Measurements from ENCODE around the gene CYSLTR2.
"Not testable (repeated sequence)": the region's sequence is repeated elsewhere in the genome, so short reads cannot be mapped to it uniquely, and the experiment has no call there.

The CYSLTR2 gene

DNA sequence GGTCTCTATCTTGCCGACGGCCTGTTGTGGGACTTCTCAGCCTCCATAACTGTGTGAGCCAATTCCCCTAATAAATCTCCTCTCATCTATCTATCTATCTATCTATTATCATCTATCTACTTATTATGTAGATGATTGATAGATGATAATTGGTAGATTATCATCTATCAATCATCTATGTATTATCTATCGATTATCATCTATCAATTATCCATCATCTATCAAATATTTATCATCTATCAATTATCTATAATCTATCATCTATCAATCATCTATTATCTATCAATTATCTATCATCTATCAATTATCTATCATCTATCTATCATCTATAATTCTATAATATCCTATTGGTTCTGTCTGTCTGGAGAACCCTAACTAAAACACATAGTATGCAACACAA is 33.5 kb downstream of the CYSLTR2 start:
- DNase-seq (ENCODE audit: low spot score) = no peak

DNA sequence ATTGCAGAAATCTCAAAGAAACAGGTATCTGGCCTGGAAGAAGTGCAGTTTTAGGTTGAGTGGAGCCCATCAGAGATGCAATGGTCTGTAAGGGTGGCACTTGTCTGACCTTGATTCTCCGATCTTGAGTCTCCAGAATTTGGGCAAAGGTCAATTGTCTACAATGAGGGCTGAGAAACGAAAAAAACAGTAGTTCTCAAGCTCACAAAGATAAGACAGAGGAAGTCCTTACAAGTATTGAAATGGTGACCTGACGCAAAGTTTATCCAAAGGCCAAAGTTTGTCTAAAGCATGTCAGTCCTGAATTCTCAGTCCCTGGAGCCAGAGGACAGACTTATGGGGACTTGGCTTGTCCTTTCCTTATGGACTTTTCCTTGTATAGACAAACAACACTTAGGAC is 40.3 kb downstream of the CYSLTR2 start:
- DNase-seq (ENCODE audit: low spot score) = no peak

- DNase-seq (ENCODE audit: low spot score) = no peak
Observed at GRCh38 chr13:48695776-48696175, 42.0 kb downstream of the CYSLTR2 start.

DNA sequence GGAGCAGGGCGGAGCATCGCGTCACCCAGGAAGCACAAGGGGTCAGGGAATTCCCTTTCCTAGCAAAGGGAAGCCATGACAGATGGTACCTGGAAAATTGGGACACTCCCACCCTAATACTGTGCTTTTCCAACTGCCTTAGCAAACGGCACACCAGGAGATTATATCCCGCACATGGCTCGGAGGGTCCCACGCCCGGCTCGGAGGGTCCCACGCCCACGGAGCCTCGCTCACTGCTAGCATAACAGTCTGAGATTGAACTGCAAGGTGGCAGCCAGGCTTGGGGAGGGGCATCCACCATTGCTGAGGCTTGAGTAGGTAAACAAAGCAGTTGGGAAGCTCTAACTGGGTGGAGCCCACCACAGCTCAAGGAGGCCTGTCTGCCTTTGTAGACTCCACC is 42.9 kb downstream of the CYSLTR2 start:
- not testable (repeated sequence) for DNase-seq (ENCODE audit: low spot score)

- DNase-seq (ENCODE audit: low spot score) = no peak
Observed at GRCh38 chr13:48707405-48707804, 53.7 kb downstream of the CYSLTR2 start.

GRCh38 chr13:48708764-48709163 is 55.0 kb downstream of the CYSLTR2 start:
- no peak for DNase-seq (ENCODE audit: low spot score)

- DNase-seq (ENCODE audit: low spot score) = no peak
Observed at GRCh38 chr13:48709213-48709612, 55.5 kb downstream of the CYSLTR2 start.

GRCh38 chr13:48710160-48710559 is 56.4 kb downstream of the CYSLTR2 start:
- DNase-seq (ENCODE audit: low spot score) = no peak

- no peak for DNase-seq (ENCODE audit: low spot score)
Observed at GRCh38 chr13:48712141-48712540, 58.4 kb downstream of the CYSLTR2 start.

GRCh38 chr13:48715977-48716376 is 62.2 kb downstream of the CYSLTR2 start:
- DNase-seq (ENCODE audit: low spot score) = no peak

DNA sequence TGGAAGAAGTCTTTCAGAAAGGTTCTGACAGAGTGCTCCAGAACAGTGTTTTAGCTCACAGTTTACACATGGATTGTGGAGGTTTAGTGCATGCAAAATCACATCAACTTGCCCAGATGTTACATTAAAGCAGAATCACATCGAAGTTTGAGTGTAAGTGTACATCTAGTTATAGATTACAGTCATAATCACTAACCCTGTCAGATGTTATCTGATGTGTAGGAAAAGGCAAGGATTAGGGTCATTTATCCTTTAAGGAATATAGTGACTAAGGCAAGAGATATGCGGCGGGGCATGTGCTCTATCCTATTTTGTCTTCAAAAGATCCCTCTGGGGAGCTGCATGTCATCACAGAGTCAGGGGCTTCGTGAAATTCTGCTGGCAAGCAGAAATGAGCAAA is 66.9 kb downstream of the CYSLTR2 start:
- DNase-seq (ENCODE audit: low spot score) = no peak

DNA sequence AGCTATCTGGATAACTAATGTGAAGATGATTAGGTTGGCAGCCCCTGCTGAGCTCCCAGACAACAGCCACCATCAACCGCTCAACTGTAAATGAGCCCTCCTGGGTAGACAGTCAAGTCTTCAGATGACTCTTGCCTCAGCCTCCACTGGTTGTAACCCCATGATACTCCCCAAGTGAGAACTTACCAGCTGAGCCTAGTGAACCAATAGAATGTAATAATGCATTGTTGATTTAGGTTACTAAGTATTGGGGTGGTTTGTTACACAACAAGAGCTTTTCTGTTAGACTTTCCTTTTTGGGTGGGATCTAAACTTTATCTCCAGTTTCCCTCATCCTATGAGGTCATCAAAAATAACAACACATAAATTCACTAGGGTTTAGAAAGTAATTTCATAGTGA is 69.4 kb downstream of the CYSLTR2 start:
- DNase-seq (ENCODE audit: low spot score) = no peak

- no peak for DNase-seq (ENCODE audit: low spot score)
Observed at GRCh38 chr13:48725271-48725670, 71.5 kb downstream of the CYSLTR2 start.

GRCh38 chr13:48726711-48727110 is 73.0 kb downstream of the CYSLTR2 start:
- no peak for DNase-seq (ENCODE audit: low spot score)

GRCh38 chr13:48727241-48728011 is 73.7 kb downstream of the CYSLTR2 start:
- no peak for DNase-seq (ENCODE audit: low spot score)

- no peak for DNase-seq (ENCODE audit: low spot score)
Observed at GRCh38 chr13:48728226-48728625, 74.5 kb downstream of the CYSLTR2 start.

- DNase-seq (ENCODE audit: low spot score) = no peak
Observed at GRCh38 chr13:48728876-48729275, 75.1 kb downstream of the CYSLTR2 start.

DNA sequence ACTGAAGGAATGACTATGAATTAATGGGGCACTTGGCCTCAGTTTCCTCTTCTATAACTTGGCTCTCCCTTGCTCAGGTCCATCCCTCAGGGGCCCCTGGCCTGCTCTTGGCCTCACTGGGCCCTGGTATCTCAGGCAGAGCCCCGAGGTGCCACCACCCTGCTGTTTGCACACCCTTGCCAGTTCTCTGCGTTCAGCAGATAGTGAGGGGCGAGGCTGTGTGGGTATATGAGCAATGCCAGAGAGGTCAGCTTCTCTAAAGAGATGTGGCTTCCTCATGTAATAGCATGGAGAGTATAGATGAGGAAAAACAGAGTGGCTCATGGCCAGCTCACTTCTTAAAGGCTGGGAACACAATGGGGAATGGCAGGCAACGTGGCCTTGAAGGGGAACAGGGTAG is 76.1 kb downstream of the CYSLTR2 start:
- DNase-seq (ENCODE audit: low spot score) = no peak

DNA sequence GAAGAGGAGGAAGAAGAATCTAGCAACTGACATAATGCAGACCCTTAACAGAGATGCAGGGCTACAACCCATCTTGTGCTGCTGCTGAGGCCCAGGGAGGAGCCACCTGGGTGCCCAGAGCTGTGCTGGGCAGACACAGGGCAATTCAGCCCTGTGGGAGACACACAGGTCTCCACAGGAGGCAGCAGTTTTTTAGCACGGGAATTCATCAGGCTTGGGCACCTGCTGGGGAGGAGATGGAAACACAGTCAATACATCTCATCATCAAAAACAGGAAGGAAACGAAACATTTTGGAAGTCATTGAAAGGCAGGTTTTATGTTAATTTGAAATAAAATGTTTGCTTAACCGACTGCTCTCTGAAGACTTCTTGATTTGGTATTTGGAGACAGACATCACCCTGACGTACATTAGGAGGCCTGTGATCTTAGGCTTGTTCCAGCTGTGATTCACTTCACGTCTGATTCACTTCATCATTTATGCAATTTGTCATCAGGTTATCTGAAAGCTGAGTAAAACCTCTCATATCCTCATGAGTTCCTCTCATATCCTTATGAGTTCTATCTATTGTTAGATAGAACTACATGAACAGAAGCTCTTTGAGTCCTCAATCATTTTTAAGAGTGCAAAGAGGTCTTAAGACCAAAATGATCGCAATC is 77.4 kb downstream of the CYSLTR2 start:
- DNase-seq (ENCODE audit: low spot score) = no peak

DNA sequence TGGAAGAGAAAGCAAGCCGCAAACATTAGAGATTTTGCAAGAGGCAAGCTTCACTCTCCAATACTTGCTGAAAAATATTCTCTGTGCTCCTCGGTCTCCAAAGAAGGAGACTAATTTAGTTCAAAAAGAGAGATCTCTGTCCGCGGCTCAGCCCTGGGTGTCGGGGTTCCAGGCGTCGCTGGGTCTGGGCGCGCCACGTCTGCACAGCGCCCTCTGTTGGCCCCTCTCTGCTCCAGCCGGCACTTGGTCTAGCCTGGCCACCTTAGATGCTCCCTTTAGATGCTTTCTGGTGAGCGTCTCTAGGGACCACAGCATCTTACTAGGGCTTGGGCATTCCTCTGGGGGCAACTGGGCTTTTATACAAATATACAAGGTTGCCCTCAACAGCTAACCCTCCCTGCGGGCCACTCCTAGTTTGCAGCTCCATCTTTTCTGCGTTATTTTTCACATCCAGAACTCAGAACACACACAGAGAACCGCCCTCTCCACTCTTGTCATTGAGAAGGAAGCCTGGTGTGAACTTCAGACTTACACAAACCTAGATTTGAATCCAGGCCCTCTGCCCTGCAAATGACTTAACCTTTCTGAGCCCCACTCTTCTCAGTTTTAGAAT is 78.3 kb downstream of the CYSLTR2 start:
- DNase-seq (ENCODE audit: low spot score) = no peak

DNA sequence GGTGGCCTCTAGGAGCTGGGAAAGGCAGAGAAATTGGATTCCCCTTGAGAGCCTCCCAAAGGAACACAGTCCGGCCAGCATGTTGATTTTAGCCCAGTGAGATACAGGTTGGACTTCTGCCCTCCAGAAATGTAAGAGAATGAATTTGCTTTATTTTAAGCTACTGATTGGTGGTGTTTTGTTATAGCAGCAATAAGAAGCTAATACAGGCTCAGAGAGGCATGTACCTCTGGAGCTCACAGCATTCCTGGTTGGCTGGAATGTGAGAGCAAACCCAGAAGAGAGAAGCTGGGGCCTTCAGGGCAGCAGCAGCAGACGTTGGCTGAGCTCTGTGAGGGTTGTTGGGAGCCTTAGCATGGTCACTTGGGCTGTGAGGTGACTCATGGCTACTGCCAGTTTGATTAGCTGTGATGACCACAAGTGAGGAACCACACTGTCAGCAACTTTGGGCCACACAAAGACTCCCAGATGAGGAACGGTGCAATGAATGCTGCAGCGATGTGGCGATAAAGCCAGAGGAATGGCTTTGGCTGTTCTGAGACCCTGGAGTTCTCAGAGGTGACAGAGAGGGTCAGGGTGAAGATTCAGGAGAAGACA is 80.1 kb downstream of the CYSLTR2 start:
- DNase-seq (ENCODE audit: low spot score) = no peak

DNA sequence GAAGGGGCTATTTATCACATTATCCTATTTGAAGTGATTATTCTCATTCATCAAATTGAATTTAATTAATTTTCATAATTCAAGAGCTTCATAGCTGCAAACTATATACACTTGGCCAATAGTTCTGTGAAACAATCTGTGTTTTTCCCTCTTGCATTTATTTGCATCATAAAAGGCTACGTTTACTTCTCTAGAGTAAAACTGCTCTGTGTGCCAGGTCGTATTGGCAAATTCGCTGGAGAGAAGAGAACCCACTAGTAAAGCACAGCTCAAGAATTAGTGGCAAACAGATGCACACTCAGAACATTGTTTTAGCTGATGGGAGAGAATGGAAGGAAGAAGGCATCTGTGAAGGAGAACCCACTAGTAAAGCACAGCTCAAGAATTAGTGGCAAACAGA is 81.8 kb downstream of the CYSLTR2 start:
- no peak for DNase-seq (ENCODE audit: low spot score)

DNA sequence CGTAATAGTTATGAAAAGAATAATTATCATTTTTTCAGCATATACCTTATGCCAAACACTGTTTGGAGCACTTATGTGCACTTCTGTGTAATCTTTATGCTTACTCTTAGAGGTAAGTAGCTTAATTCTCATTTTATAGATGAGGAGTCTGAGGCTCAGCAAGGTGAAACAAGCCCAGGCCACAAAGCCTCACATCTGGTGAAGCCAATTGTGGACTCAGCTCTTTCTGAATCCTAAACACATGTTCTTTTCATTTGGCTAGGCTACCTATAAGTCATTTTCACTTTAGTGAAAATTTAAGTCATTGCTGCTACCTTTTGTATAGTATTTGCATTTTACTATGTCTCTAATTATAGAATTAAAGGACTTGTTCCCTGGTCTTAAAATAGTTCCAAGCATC is 84.0 kb downstream of the CYSLTR2 start:
- no peak for DNase-seq (ENCODE audit: low spot score)
